LoVo (cell line): ENCODE results near the gene SLC26A4.

Experiments
- DNase-seq: peaks from one replicate; pipeline ENCODE4 v3.0.0-alpha.2; 2016; ENCODE audit warnings: low spot score

The SLC26A4 gene

DNA sequence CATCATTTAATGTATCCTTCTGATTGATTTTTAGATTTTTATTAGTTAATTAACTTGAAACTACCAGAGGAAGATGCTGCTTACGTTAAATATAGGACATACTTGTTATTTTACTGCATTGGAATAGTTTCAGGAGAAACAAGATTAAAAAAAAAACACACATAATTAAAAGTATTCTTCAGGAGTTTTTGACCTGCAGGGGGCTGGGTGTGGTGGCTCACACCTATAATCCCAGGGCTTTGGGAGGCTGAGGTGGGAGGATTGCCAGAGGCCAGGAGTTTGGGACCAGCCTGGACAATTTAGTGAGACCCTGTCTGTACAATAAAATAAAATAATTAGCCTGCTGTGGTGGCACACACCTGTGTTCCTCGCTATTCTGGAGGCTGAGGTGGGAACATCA, 94.0 kb downstream of the SLC26A4 start:
- no peak for DNase-seq

DNA sequence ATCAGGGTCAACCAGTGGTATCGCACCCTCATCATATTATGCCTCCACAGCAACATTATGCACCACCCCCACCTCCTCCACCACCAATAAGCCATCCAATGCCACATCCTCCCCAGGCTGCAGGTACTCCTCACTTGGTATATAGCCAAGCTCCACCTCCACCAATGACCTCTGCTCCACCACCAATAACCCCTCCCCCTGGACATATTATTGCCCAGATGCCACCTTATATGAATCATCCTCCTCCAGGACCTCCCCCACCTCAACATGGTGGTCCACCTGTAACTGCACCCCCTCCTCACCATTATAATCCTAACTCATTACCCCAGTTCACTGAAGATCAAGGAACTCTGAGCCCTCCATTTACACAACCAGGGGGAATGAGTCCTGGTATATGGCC, 98.0 kb downstream of the SLC26A4 start:
- DNase-seq: no peak

DNA sequence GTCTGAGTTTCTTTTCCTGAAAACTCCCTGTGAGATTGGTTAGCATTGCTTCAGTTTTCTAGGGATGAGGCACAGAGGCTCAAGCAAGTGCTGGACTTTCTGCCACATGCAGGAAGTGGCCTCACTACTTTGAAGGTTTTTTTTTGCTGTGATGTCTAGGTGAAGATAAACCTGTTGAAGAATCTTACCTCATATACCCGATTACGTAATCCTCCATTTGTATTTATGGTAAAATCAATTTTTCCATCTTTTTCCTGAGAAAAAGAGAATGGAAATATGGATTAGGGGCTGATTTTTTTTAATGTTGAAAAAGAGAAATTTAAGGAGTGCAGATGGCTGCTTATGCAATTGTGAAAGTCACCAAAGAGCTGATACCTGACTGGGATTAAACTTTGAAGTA, 106.8 kb downstream of the SLC26A4 start:
- DNase-seq: no peak
